Measurements from ENCODE around the gene SYT1.
"Not testable (repeated sequence)": the region's sequence is repeated elsewhere in the genome, so short reads cannot be mapped to it uniquely, and the experiment has no call there.

Gene SYT1

DNA sequence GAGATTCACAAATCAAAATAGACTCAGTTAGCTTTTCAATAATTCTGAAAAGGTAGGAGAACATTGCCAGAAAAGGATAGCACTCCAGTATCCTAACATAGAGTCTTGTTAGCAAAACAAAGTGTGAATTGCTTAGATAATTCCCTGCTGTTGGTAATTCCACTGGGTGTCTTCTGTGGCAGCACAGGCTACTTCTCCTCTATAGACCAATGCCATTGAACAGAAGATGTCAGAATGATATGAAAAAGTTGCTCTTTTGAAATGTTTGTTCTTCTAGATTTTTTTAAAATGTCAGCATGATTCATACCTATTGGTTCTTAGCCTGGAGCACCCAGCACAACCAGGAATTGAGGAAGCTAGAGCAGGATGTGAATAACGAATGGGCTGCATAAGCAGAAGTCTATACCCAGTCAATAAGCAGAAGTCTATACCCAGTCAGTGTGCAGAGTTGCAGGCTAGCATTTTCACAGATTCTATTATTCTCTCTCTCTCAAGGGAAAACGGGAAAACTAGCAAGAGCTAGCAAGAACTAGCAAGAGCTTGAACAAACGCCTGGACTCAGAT is 112.8 kb downstream of the SYT1 start:
- no peak for DNase-seq

- DNase-seq: no peak
These were observed 129.7 kb downstream of the SYT1 start for GRCh38 chr12:78994168-78994791.

DNA sequence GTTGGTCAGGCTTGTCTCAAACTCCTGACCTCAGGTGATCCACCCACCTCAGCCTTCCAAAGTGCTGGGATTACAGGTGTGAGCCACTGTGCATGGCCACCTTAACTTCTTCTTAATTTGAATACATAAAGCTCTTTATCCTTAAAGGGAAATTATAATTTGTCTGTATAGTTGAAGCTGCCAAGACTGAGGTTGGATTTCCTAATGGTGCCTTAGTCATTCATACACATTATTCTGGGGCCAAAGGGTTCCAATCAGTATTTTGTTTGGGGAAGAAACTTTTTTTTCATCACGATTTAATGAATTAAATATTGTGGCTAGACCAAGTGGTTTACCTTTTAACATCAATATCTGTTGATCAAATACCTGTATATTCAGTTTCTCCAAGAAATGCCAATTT is 135.9 kb downstream of the SYT1 start:
- no peak for DNase-seq

GRCh38 chr12:79001404-79001803 is 136.8 kb downstream of the SYT1 start:
- peak; percentile 6 for DNase-seq

GRCh38 chr12:79006306-79006705 is 141.7 kb downstream of the SYT1 start:
- peak; percentile 6 for DNase-seq

- DNase-seq: no peak
These were observed 144.0 kb downstream of the SYT1 start for GRCh38 chr12:79008591-79008990.

- DNase-seq: peak; percentile 87
These were observed 148.1 kb downstream of the SYT1 start for GRCh38 chr12:79012636-79013035.

DNA sequence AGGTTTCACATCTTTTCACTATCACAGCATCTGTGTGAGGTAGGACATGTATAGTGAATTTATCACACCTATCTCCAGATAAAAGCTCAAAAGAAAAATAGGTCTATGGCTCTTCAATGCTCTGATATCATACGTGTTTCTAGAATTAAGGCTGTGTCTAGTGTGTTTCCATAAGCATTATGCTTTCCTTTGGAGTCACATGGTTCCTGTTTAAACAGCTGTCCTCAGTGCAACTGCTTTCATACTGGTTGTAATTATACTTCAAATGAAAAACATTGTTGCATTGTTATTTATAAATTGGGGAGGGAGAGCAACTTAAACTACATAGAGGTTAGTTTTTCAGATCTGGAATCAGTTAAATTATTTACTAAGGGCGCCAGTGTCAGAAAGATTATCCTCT is 151.6 kb downstream of the SYT1 start:
- peak; percentile 90 for DNase-seq

DNA sequence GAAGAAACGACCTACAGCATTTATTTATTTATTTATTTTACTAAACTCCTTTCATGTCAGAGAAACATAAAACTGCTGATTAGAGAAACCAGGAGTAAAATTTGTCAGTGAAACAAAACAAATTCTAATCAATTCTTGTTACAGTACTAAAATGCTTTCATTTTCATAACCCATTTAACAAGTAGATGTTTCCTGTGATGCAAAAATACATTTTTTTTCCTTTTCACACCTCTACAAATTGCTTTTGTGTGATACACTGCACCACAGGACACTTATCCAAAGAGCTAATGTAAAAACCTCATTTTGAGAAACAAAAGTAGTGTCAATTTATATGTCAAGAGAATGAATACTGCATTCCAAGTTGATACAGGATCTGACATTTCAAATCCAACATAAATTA is 155.1 kb downstream of the SYT1 start:
- no peak for DNase-seq

GRCh38 chr12:79020106-79020505 is 155.5 kb downstream of the SYT1 start:
- no peak for DNase-seq

GRCh38 chr12:79021021-79021420 is 156.4 kb downstream of the SYT1 start:
- no peak for DNase-seq

GRCh38 chr12:79023261-79023660 is 158.7 kb downstream of the SYT1 start:
- DNase-seq: no peak

- DNase-seq: no peak
These were observed 159.2 kb downstream of the SYT1 start for GRCh38 chr12:79023784-79024183.

DNA sequence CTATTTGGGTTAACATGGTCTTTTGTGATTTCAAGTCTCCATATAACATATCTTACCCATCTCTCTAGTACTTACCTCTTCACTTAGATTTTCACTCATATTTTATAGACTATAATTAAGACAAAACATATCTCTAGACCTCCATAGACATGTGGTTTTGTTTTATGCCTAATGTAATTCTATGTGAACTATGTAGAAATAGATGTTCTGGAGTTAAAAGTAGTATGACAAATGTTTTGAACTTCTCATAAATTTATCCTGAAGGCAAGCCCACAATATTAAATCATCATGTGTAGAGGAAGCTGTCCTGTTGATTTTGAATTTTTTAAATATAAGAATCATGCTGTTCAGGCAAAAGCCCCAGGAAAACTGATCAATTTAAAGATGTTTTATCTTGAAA is 169.2 kb downstream of the SYT1 start:
- no peak for DNase-seq

DNA sequence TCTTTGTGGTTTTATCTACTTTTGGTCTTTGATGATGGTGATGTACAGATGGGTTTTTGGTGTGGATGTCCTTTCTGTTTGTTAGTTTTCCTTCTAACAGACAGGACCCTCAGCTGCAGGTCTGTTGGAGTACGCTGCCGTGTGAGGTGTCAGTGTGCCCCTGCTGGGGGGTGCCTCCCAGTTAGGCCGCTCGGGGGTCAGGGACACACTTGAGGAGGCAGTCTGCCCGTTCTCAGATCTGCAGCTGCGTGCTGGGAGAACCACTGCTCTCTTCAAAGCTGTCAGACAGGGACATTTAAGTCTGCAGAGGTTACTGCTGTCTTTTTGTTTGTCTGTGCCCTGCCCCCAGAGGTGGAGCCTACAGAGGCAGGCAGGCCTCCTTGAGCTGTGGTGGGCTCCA is 180.2 kb downstream of the SYT1 start:
- not testable (repeated sequence) for DNase-seq

DNA sequence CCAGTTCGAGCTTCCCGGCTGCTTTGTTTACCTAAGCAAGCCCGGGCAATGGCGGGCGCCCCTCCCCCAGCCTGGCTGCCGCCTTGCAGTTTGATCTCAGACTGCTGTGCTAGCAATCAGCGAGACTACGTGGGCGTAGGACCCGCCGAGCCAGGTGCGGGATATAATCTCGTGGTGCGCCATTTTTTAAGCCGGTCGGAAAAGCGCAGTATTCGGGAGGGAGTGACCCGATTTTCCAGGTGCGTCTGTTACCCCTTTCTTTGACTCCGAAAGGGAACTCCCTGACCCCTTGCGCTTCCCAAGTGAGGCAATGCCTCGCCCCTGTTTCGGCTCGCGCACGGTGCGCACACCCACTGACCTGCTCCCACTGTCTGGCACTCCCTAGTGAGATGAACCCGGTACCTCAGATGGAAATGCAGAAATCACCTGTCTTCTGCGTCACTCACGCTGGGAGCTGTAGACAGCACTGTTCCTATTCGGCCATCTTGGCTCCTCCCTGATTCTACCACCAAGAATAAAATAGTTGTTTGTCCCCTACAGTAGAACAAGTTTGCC is 180.7 kb downstream of the SYT1 start:
- not testable (repeated sequence) for DNase-seq

- DNase-seq: no peak
These were observed 181.4 kb downstream of the SYT1 start for GRCh38 chr12:79046021-79046420.

DNA sequence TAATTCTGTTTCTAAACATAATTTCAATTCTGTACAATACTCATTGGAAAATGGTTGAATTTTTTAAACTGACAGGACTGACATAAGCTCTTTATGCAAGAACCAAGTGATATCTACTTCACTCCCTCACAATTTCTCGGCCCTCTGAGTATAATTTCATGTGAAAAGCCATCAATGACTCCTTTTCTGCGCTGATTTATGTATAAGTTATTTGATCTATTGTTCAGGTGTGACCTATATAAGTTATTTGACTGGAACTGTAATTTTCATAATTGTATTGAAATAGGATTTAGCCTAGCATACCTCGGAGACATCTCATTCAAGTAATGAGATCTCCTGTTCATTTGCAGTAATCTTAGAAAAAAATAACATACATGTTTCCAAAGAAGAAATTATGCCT is 184.4 kb downstream of the SYT1 start:
- no peak for DNase-seq

DNA sequence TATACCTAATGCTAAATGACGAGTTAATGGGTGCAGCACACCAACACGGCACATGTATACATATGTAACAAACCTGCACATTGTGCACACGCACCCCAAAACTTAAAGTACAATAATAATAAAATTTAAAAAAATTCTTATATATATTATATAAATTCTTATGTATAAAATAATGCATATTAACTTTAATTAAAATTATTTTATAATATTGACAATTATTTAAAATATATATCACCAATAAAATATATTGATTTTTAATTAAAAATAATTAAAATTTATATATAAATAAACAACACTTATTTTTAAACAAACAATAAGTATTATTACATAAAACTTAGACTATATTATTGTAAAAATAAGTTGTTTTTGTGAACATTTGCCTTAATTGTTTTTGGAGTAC is 188.8 kb downstream of the SYT1 start:
- no peak for DNase-seq

DNA sequence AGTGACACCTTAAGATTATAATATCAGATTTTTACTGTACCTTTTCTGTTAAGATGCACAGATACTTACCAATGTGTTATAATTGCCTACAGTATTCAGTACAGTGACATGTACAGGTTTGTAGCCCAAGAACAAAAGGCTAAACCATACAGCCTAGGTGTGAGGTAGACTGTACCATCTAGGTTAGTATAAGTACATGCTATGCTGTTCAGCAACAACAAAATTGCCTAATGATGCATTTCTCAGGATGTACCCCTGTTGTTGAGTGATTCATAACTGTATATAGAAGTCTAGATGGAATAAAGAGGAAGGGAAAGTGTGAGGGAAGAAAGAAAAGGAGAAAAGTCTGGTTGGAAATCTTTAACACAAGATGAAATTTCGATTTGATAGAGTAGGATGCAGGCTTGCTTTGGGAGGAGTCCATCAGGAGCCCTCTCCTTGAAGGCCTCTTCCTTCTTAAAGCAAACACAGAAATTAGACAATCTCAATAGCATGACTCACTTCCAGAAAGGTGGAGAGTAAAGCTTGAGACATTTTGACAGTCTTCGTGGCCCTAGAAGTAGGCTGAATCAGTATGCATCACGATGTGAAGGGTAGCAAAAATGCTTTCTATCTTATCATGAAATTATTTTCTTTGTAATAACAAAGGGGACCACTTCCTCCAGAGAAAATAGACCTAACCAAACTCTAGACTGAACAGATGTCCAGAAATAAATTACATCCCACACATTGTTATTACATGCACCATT is 191.5 kb downstream of the SYT1 start:
- DNase-seq: no peak

DNA sequence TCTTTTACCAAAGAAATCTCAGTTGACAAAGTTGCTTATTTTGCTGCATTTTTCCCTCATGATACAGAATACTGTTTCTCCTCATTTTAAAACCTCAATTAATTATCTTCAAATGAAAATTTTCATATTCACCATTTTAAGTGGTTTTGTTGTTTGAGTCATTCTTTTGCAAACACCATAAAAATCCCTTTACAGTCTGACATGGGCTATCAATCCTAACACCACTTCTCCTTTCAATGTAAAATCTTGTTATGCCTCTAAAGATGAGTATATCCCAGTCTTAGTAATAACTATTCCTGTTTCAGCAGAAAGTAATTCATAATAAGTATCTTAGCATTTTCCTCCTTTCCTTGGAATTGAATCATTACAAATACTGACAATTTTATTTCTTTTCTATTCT is 192.2 kb downstream of the SYT1 start:
- DNase-seq: no peak

DNA sequence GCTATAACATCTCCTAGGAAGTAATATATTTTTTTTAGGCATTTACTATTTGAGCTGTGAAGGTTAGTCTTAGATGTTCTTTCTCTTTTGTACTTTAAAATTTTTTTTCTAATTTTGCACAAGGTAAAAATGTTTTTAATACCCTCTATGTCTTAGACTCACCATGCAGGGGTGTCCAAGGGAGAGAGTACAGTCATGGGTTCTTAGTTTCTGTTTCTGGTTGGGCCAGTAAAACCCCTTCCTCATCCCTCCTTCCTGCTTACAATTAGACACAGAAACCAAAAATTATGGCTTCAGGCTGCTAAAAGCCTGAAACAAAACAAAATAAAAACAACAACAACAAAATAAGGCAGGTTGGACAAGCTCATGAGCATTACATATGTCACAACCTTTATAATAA is 193.0 kb downstream of the SYT1 start:
- no peak for DNase-seq

- DNase-seq: no peak
These were observed 193.8 kb downstream of the SYT1 start for GRCh38 chr12:79058342-79058741.

- DNase-seq: no peak
These were observed 195.0 kb downstream of the SYT1 start for GRCh38 chr12:79059557-79059956.

Measured in NCI-H2029 (cell line).